K562 (cell line): ENCODE data around the gene SH3BP2.

Experiments
- ATF2 ChIP-seq: sonication (generic); formaldehyde crosslinking; IDR thresholded peaks from 2 replicates; pipeline ENCODE4 v1.8.1; 2022; ENCODE audit warnings: missing genetic modification reagents
- BRD9 ChIP-seq: fragments of 450-650 bp; IDR thresholded peaks from 2 replicates; pipeline ENCODE4 v1.6.1; 2018; ENCODE audit warnings: low read depth; ENCODE audit not compliant: partially characterized antibody
- CTCF ChIP-seq, 3 experiments: IDR thresholded peaks in 2 of 3; conservative IDR thresholded peaks in 1 of 3; 2 replicates each; pipeline ENCODE4 v1.5.1; 2011 to 2012; ENCODE audit warnings: low read length in 3 of 3, mild to moderate bottlenecking in 3 of 3, control low read depth in 2 of 3, improper control_type of control experiment in 1 of 3, inconsistent platforms in 1 of 3, low read depth in 1 of 3, mixed read lengths in 1 of 3, moderate library complexity in 1 of 3; ENCODE audit not compliant: insufficient read depth in 2 of 3
- HDGF ChIP-seq: fragments of 450-650 bp; IDR thresholded peaks from 2 replicates; pipeline ENCODE4 v1.6.1; 2016
- KAT2B ChIP-seq: IDR thresholded peaks from one replicate; pipeline ENCODE4 v1.6.1; 2012; ENCODE audit warnings: low read depth, mild to moderate bottlenecking, control low read depth, inconsistent platforms, low read length, moderate library complexity
- POLR2A ChIP-seq: fragments of 450-650 bp; conservative IDR thresholded peaks from 2 replicates; pipeline ENCODE4 v1.6.1; 2016
- RFX5 ChIP-seq: IDR thresholded peaks from 2 replicates; pipeline ENCODE4 v1.6.1; 2011; ENCODE audit warnings: low read depth, mild to moderate bottlenecking, improper control_type of control experiment, low read length
- ZNF253 ChIP-seq: fragments of 250-450 bp; sonication (Bioruptor Pico); conservative IDR thresholded peaks from 2 replicates; pipeline ENCODE4 v1.6.1; 2021; ENCODE audit warnings: mild to moderate bottlenecking
- TF ChIP-seq, protein P1 (sequence below), 2 experiments: fragments of 450-650 bp in 1 of 2; IDR thresholded peaks; 2 replicates each; pipeline ENCODE4 v1.6.1; 2011 to 2017; ENCODE audit warnings: low read depth in 2 of 2, antibody characterized with exemption in 1 of 2, borderline replicate concordance in 1 of 2, low read length in 1 of 2, mild to moderate bottlenecking in 1 of 2, mixed read lengths in 1 of 2; ENCODE audit not compliant: control insufficient read depth in 1 of 2

DNA sequence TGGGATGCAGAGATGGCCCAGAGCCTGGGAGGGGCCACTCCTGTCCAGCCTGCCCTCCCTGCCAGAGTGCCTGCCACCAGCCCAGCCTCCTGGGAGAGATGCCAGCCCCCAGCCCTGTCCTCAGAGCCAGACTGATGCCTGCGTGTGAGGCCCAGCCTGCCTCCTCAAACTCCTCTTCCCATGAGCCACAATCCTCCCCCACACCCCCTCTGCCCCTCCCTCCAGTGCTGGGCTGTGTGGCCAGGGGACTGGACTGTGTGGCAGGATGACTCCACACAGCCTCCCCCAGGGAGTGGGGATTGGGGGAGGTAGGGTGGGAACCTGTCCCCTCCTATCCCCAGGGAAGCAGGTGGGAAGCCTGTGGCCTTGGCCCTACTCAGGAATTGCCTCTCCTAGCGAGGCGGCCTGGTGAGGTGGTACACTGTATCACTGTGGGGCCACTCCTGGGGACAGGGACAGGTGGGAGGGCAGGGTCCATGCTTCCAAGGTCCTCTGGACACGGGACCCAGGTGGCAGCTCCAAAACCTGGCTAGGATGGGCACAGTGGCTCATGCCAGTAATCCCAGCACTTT, 4.3 kb upstream of the SH3BP2 start:
- TF ChIP-seq HDGF (no peak), ATF2 (CRISPR knock-in tag) (no peak), KAT2B (no peak), BRD9 (no peak), CTCF (IDR thresholded peaks at IDR 0.05 in 2 of 3, conservative IDR thresholded peaks at IDR 0.05 in 1 of 3; ENCODE audit: insufficient read depth in 2 of 3, low read depth in 1 of 3, low read length in 3 of 3) (no peak), POLR2A (no peak), ZNF253 (CRISPR knock-in tag) (no peak), RFX5 (no peak)
- TF ChIP-seq, protein P1, sequence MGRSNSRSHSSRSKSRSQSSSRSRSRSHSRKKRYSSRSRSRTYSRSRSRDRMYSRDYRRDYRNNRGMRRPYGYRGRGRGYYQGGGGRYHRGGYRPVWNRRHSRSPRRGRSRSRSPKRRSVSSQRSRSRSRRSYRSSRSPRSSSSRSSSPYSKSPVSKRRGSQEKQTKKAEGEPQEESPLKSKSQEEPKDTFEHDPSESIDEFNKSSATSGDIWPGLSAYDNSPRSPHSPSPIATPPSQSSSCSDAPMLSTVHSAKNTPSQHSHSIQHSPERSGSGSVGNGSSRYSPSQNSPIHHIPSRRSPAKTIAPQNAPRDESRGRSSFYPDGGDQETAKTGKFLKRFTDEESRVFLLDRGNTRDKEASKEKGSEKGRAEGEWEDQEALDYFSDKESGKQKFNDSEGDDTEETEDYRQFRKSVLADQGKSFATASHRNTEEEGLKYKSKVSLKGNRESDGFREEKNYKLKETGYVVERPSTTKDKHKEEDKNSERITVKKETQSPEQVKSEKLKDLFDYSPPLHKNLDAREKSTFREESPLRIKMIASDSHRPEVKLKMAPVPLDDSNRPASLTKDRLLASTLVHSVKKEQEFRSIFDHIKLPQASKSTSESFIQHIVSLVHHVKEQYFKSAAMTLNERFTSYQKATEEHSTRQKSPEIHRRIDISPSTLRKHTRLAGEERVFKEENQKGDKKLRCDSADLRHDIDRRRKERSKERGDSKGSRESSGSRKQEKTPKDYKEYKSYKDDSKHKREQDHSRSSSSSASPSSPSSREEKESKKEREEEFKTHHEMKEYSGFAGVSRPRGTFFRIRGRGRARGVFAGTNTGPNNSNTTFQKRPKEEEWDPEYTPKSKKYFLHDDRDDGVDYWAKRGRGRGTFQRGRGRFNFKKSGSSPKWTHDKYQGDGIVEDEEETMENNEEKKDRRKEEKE (IDR thresholded peaks at IDR 0.05; ENCODE audit: borderline replicate concordance in 1 of 2, control insufficient read depth in 1 of 2, low read depth in 2 of 2, low read length in 1 of 2) = no peak
